Kidney (tissue), 14 donors: ENCODE data around the gene RNF180. TPM values are rescaled to one million over a fixed set of nuclear protein-coding genes. Genes with fewer than 3 reads are reported as not detected.

Experiments
- DNase-seq, 5 donors: peaks; one replicate each; pipeline ENCODE4 v3.0.0-alpha.2; 2013 to 2020
- FAIRE-seq: peaks from 2 replicates; lab custom pipeline; 2012; peaks lifted over from hg19 to GRCh38; lab: Jason Lieb, UNC
- H3K27ac ChIP-seq, 2 donors: one replicate each; pipeline ENCODE4 v1.7.0; 2013; ENCODE audit warnings: low read depth in 2 of 2, low read length in 2 of 2, inconsistent platforms in 1 of 2
- H3K27me3 ChIP-seq: one replicate; pipeline ENCODE4 v1.7.1; 2013; ENCODE audit warnings: low read length, inconsistent platforms; ENCODE audit not compliant: control insufficient read depth, insufficient read depth
- H3K36me3 ChIP-seq, 3 donors: one replicate each; pipeline versions ENCODE4 v1.7.0 to v1.7.1; 2013; ENCODE audit warnings: low read length in 3 of 3, control low read depth in 1 of 3, inconsistent platforms in 1 of 3; ENCODE audit not compliant: insufficient read depth in 3 of 3, control insufficient read depth in 2 of 3
- H3K4me1 ChIP-seq, 3 donors: one replicate each; pipeline versions ENCODE4 v1.7.0 to v1.7.1; 2013; ENCODE audit warnings: low read length in 3 of 3, inconsistent platforms in 1 of 3, low read depth in 1 of 3; ENCODE audit not compliant: control insufficient read depth in 2 of 3, insufficient read depth in 2 of 3
- H3K4me3 ChIP-seq, 3 donors: one replicate each; pipeline versions ENCODE4 v1.7.0 to v1.8.1; 2013; ENCODE audit warnings: low read length in 3 of 3, control low read depth in 1 of 3, inconsistent platforms in 1 of 3
- H3K9ac ChIP-seq, 3 donors: one replicate each; pipeline versions ENCODE4 v1.7.0 to v1.7.1; 2013; ENCODE audit warnings: low read length in 3 of 3, control low read depth in 1 of 3, inconsistent platforms in 1 of 3
- H3K9me3 ChIP-seq, 3 donors: one replicate each; pipeline versions ENCODE4 v1.7.0 to v1.7.1; 2013; ENCODE audit warnings: low read length in 3 of 3, control low read depth in 1 of 3, inconsistent platforms in 1 of 3; ENCODE audit not compliant: control insufficient read depth in 2 of 3, insufficient read depth in 1 of 3
- CTCF ChIP-seq: IDR thresholded peaks from 3 replicates; pipeline ENCODE4 v1.5.1; 2012; ENCODE audit warnings: mild to moderate bottlenecking, moderate library complexity, borderline replicate concordance; ENCODE audit not compliant: insufficient read depth; ENCODE audit errors: extremely low read depth
- intact Hi-C: fragments of 100-400 bp; cut with DNase I; formaldehyde crosslinking; loops from one replicate; pipeline ENCODE4 v1.11.1; 2022
- polyA plus RNA-seq: library from polyadenylated mRNA; stranded (reverse); fragments of 350-450 nt; fragmentation: Illumina TruSeq; extraction: RNeasy Lipid Tissue Mini Kit (QIAGEN cat#74804); gene quantifications from one replicate; pipeline ENCODE4 v1.2.3, GENCODE V29; 2014; ENCODE audit warnings: low read depth, low replicate concordance; ENCODE audit not compliant: insufficient read depth
- total RNA-seq: library from RNA; stranded (reverse); fragmentation: NEBNext Ultra II Directional; extraction: Animal tissue kit (Norgen Biotek cat#: 25700); gene quantifications from one replicate; pipeline ENCODE4 v1.2.1, GENCODE V29; 2021
- donor health status: control.
- donor health status: control.
- donor health status: control.
- donor health status: control.
- donor health status: control.
- donor health status: DM: yes; HTN: yes; CAD: no.
- donor health status: Normal renal cell carcinoma (clear cell type).

RNF180 gene
- total and polyA plus RNA-seq, 2 donors from 2014 or later = 3.8 to 23.0 TPM

DNA sequence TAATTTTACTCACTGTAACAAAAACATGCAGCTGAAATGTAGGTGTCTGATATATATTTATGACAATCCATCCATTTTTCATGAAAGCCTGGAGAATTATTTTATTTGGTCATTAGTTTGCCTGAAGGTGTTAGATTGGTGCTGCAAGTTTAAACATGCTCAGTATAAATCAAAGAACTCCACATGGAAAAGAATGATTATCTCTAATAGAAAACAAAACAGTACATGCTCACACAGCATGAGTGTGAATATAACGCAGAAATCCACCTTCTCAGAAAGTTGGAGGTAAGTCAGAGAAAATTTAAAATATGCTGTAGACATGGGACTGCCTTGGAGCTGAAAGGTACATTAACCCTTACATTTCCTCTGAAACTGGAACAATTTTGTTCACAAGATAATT lies 174.7 kb downstream of the RNF180 start:
- no peak overlapping the region for H3K4me3 ChIP-seq
- DNase-seq (no peak), FAIRE-seq (no peak)
- no peak overlapping the region for H3K9ac ChIP-seq
- H3K27ac ChIP-seq = no peak overlapping the region
- no peak for TF ChIP-seq CTCF
- H3K36me3 ChIP-seq = no peaks in the 10 kb centered on the region
- intact Hi-C loops = no loop called here
- no peaks in the 10 kb centered on the region for H3K27me3 ChIP-seq
- peaks cover 0 to 5% (median 0%) of the 10 kb centered on the region in 3 donors for H3K9me3 ChIP-seq
- no peaks in the 10 kb centered on the region for H3K4me1 ChIP-seq

DNA sequence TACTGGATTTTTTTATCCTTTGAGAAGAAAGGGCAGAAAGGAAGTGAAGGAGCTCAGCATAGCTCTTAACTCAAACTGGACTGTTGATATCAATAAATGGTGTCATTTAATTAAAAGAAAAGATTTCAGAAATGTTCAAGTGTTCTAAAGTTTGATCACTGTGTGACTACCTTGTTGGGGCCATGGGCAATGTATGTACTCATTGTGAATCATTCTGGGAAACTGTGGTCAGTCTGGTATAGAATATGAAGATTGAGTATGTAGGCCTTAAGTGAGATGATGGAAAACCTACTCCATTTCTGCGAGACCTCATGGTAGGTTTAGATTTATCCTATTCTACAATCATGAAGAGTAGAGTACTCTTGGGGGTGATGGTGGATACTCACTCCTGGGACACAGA lies 175.7 kb downstream of the RNF180 start:
- Histone ChIP-seq H3K4me1 (no peaks in the 10 kb centered on the region), H3K4me3 (no peak overlapping the region), H3K36me3 (no peaks in the 10 kb centered on the region), H3K27ac (no peak overlapping the region), H3K9me3 (peaks cover 0 to 5% (median 0%) of the 10 kb centered on the region in 3 donors), H3K27me3 (no peaks in the 10 kb centered on the region), H3K9ac (no peak overlapping the region)
- FAIRE-seq (no peak), DNase-seq (no peak)
- no peak for TF ChIP-seq CTCF
- intact Hi-C loops = no loop called here

- Histone ChIP-seq H3K9me3 (peaks cover 0 to 5% (median 0%) of the 10 kb centered on the region in 3 donors), H3K27me3 (no peaks in the 10 kb centered on the region), H3K4me1 (no peaks in the 10 kb centered on the region), H3K36me3 (no peaks in the 10 kb centered on the region), H3K4me3 (no peak overlapping the region), H3K27ac (no peak overlapping the region), H3K9ac (no peak overlapping the region)
- intact Hi-C loops = no loop called here
- TF ChIP-seq CTCF = no peak
- no peak for FAIRE-seq
- no peak for DNase-seq
Observed at GRCh38 chr5:64344501-64344900, 178.9 kb downstream of the RNF180 start.

- no peak overlapping the region for H3K9ac ChIP-seq
- no peak for FAIRE-seq
Observed at GRCh38 chr5:64347309-64347708, 181.7 kb downstream of the RNF180 start.

More at GRCh38 chr5:64347309-64347708, 181.7 kb downstream of the RNF180 start:
- DNase-seq = peak in 2 of 5 donors; percentile 11 to 31
- no peak for TF ChIP-seq CTCF
- peaks cover 0 to 5% (median 0%) of the 10 kb centered on the region in 3 donors for H3K9me3 ChIP-seq
- H3K27me3 ChIP-seq = no peaks in the 10 kb centered on the region
- H3K36me3 ChIP-seq = no peaks in the 10 kb centered on the region
- intact Hi-C loops = no loop called here
- H3K27ac ChIP-seq = no peak overlapping the region
- H3K4me1 ChIP-seq = no peaks in the 10 kb centered on the region
- no peak overlapping the region for H3K4me3 ChIP-seq
